ENCODE results near the gene CR1L.
"Not testable (repeated sequence)": the region's sequence is repeated elsewhere in the genome, so short reads cannot be mapped to it uniquely, and the experiment has no call there.

CR1L gene

DNA sequence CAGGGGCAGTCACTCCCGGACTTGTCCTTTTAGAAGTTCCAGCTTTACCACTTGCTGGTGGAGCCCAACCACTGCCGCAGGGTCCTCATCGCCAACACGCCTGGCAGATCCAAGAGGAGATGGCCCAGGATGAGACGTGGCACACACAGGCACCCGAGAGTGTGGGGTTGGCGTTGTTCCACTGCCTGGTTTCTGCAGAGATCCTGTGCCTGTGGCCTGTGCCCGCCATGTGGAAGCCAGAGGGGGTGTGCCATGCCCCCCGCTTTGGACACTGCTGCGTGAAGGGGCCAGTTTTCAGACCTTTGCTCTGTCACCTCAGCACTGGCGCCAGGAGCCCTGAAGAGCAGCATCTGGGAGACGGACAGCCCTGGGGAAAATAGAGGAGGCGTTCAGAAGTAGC lies 117.7 kb downstream of the CR1L start:
- H3K9me3 Mint-ChIP-seq, result peaks cover 32% of the 10 kb centered on the region
- H3K4me3 Mint-ChIP-seq, result no peak overlapping the region
- H3K36me3 Mint-ChIP-seq (ENCODE audit: low read depth), result peaks cover 98% of the 10 kb centered on the region
- no peak overlapping the region for H3K27ac Mint-ChIP-seq
- no peak for DNase-seq
- TF ChIP-seq, protein P1, sequence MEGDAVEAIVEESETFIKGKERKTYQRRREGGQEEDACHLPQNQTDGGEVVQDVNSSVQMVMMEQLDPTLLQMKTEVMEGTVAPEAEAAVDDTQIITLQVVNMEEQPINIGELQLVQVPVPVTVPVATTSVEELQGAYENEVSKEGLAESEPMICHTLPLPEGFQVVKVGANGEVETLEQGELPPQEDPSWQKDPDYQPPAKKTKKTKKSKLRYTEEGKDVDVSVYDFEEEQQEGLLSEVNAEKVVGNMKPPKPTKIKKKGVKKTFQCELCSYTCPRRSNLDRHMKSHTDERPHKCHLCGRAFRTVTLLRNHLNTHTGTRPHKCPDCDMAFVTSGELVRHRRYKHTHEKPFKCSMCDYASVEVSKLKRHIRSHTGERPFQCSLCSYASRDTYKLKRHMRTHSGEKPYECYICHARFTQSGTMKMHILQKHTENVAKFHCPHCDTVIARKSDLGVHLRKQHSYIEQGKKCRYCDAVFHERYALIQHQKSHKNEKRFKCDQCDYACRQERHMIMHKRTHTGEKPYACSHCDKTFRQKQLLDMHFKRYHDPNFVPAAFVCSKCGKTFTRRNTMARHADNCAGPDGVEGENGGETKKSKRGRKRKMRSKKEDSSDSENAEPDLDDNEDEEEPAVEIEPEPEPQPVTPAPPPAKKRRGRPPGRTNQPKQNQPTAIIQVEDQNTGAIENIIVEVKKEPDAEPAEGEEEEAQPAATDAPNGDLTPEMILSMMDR (IDR thresholded peaks at IDR 0.05), result no peak
- H3K27me3 Mint-ChIP-seq (ENCODE audit: low read depth, poor library complexity), result no peaks in the 10 kb centered on the region
- H3K4me1 Mint-ChIP-seq, result no peaks in the 10 kb centered on the region

DNA sequence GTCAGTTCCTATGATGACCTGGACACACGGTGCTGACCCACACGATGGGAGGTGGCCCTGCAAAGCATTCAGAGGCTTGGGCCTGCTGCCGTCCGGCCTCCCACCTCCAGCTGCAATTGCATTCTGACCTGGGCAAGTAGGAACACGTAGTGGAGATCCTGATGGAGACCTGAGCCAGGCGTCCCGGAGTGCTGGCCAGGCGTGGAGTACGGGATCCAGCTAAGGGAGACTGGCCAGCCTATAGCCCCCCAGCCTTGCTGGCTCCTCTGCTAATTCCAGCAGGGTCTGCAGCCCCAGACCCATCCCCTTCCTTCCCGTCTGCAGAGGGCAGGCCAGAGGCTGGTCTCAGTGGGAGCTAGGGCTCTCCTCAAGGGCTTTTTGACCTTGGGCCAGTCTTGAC lies 118.2 kb downstream of the CR1L start:
- peaks cover 100% of the 10 kb centered on the region for H3K36me3 Mint-ChIP-seq (ENCODE audit: low read depth)
- H3K4me3 Mint-ChIP-seq, result no peak overlapping the region
- H3K4me1 Mint-ChIP-seq, result no peaks in the 10 kb centered on the region

DNA sequence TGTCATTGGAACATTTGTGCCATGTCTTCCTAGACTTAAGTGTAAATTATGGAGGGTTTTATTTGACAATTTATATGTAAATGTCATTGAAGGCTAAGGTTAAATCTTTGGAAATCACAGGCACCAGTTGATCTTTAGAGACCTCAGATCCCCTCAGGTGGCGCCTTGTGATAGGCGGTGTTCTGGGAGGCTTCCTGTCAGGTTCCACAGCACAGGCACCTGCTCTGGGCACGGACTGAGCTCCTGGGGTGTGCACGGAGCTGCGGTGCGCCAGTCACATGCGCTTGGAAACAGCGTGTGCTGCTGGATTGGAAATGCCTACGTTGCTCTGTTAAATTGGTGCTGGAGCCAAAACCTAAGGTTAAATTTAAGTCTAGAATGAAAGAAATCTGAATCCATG lies 119.0 kb downstream of the CR1L start:
- TF ChIP-seq, protein P1 (IDR thresholded peaks at IDR 0.05), result no peak
- Mint-ChIP-seq H3K27me3 (ENCODE audit: low read depth, poor library complexity) (no peaks in the 10 kb centered on the region), H3K9me3 (peaks cover 36% of the 10 kb centered on the region), H3K27ac (no peak overlapping the region), H3K36me3 (ENCODE audit: low read depth) (peaks cover 100% of the 10 kb centered on the region), H3K4me1 (no peaks in the 10 kb centered on the region), H3K4me3 (no peak overlapping the region)
- no peak for DNase-seq

More for the DNA sequence above, 118.2 kb downstream of the CR1L start:
- no peak for DNase-seq
- no peaks in the 10 kb centered on the region for H3K27me3 Mint-ChIP-seq (ENCODE audit: low read depth, poor library complexity)
- TF ChIP-seq, protein P1 (IDR thresholded peaks at IDR 0.05), result no peak
- H3K27ac Mint-ChIP-seq, result no peak overlapping the region
- H3K9me3 Mint-ChIP-seq, result peaks cover 32% of the 10 kb centered on the region

DNA sequence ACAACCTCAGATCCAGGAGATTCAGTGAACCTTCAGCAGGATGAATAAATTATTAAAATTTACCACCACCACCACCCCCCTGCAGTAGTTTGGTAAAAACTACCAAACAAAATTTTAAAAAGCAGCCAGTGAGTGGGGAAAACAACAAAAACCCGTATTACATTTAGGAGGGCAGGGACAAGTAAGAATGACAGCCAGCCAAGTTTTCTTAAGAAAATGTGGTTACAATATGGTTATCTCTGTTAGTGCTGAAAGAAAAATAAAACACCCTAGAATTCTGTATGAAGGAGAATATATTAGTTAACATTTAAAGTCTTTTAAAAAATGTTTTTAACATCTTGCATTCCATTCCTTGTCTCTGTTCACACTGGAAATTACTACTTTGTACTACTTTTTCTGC lies 121.6 kb downstream of the CR1L start:
- Mint-ChIP-seq H3K36me3 (ENCODE audit: low read depth) (peaks cover 100% of the 10 kb centered on the region), H3K27me3 (ENCODE audit: low read depth, poor library complexity) (no peaks in the 10 kb centered on the region), H3K27ac (no peak overlapping the region), H3K4me1 (no peaks in the 10 kb centered on the region), H3K4me3 (no peak overlapping the region), H3K9me3 (peaks cover 60% of the 10 kb centered on the region)
- DNase-seq, result no peak
- TF ChIP-seq, protein P1 (IDR thresholded peaks at IDR 0.05), result no peak

DNA sequence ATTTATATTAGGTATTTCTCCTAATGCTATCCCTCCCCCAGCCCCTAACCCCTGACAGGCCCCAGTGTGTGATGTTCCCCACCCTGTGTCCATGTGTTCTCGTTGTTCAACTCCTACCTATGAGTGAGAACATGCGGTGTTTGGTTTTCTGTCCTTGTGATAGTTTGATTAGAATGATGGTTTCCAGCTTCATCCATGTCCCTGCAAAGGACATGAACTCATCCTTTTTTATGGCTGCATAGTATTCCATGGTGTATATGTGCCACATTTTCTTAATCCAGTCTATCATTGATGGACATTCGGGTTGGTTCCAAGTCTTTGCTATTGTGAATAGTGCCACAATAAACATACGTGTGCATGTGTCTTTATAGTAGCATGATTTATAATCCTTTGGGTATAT lies 125.6 kb downstream of the CR1L start:
- not testable (repeated sequence) for H3K4me3 Mint-ChIP-seq; H3K27ac Mint-ChIP-seq; H3K27me3 Mint-ChIP-seq (ENCODE audit: low read depth, poor library complexity); H3K4me1 Mint-ChIP-seq; DNase-seq
- Mint-ChIP-seq H3K9me3 (peaks cover 64% of the 10 kb centered on the region), H3K36me3 (ENCODE audit: low read depth) (peaks cover 100% of the 10 kb centered on the region)
